OCI-LY1 (cell line): ENCODE data around the gene PCA3.

Experiments used
- H2AFZ ChIP-seq: fragments of 200-600 bp; sonication (generic), shearing (Covaris generic); 2 replicates; pipeline ENCODE4 v1.6.0; 2014; ENCODE audit warnings: antibody characterized with exemption, mild to moderate bottlenecking, low read length
- H3F3A ChIP-seq: fragments of 200-600 bp; sonication (generic), shearing (Covaris generic); 2 replicates; pipeline ENCODE4 v1.6.0; 2014; ENCODE audit warnings: mild to moderate bottlenecking, antibody characterized with exemption, low read length, moderate library complexity; ENCODE audit not compliant: insufficient read depth
- H3K27ac ChIP-seq: fragments of 200-600 bp; sonication (generic); 2 replicates; pipeline ENCODE4 v1.5.1; 2014; ENCODE audit warnings: low read length, mixed run types, mild to moderate bottlenecking, low read depth; ENCODE audit not compliant: poor library complexity, severe bottlenecking
- H3K27me3 ChIP-seq: fragments of 200-600 bp; sonication (generic); 2 replicates; pipeline ENCODE4 v1.6.0; 2014; ENCODE audit warnings: antibody characterized with exemption, mild to moderate bottlenecking, low read length, moderate library complexity; ENCODE audit not compliant: insufficient read depth
- H3K36me3 ChIP-seq: fragments of 200-600 bp; sonication (generic); 2 replicates; pipeline ENCODE4 v1.6.1; 2014; ENCODE audit warnings: mild to moderate bottlenecking, antibody characterized with exemption, low read length, moderate library complexity, mixed read lengths; ENCODE audit not compliant: insufficient read depth
- H3K4me1 ChIP-seq: fragments of 200-600 bp; sonication (generic); 2 replicates; pipeline ENCODE4 v1.5.1; 2014; ENCODE audit warnings: mild to moderate bottlenecking, low read length, moderate library complexity; ENCODE audit not compliant: insufficient read depth, severe bottlenecking
- H3K4me2 ChIP-seq: fragments of 200-600 bp; sonication (generic), shearing (Covaris generic); 2 replicates; pipeline ENCODE4 v1.6.1; 2014; ENCODE audit warnings: low read length
- H3K4me3 ChIP-seq: fragments of 200-600 bp; sonication (generic); 2 replicates; pipeline ENCODE4 v1.5.1; 2014; ENCODE audit warnings: low read length, low read depth, mild to moderate bottlenecking, mixed read lengths; ENCODE audit not compliant: poor library complexity, severe bottlenecking
- H3K79me2 ChIP-seq: fragments of 200-600 bp; shearing (Covaris generic); 2 replicates; pipeline ENCODE4 v1.6.1; 2016; ENCODE audit warnings: mixed run types, low read length, mixed read lengths; ENCODE audit not compliant: insufficient read depth
- H3K9ac ChIP-seq: fragments of 200-600 bp; sonication (generic), shearing (Covaris generic); 2 replicates; pipeline ENCODE4 v1.6.1; 2014; ENCODE audit warnings: mild to moderate bottlenecking, low read length, mixed read lengths
- H3K9me2 ChIP-seq: fragments of 200-600 bp; sonication (generic), shearing (Covaris generic); 2 replicates; pipeline ENCODE4 v1.6.1; 2014; ENCODE audit warnings: low read depth, mild to moderate bottlenecking, low read length, mixed read lengths
- H3K9me3 ChIP-seq: fragments of 200-600 bp; shearing (Covaris generic); 2 replicates; pipeline ENCODE4 v1.6.1; 2014; ENCODE audit warnings: low read length, mixed read lengths
- H4K20me1 ChIP-seq: fragments of 200-600 bp; sonication (generic), shearing (Covaris generic); 2 replicates; pipeline ENCODE4 v1.6.0; 2016; ENCODE audit warnings: mild to moderate bottlenecking, low read length; ENCODE audit not compliant: insufficient read depth
- EZH2 ChIP-seq: fragments of 200-600 bp; sonication (generic), shearing (Covaris generic); IDR thresholded peaks from 2 replicates; pipeline ENCODE4 v1.8.0; 2017; ENCODE audit warnings: borderline replicate concordance, mixed run types, mild to moderate bottlenecking, antibody characterized with exemption, low read length, moderate library complexity, mixed read lengths
- TF ChIP-seq, protein P1 (sequence below): fragments of 200-600 bp; sonication (generic), shearing (Covaris generic); IDR thresholded peaks from 2 replicates; pipeline ENCODE4 v1.5.1; 2017; ENCODE audit warnings: mild to moderate bottlenecking, antibody characterized with exemption, low read length, moderate library complexity, mixed read lengths

PCA3 gene

DNA sequence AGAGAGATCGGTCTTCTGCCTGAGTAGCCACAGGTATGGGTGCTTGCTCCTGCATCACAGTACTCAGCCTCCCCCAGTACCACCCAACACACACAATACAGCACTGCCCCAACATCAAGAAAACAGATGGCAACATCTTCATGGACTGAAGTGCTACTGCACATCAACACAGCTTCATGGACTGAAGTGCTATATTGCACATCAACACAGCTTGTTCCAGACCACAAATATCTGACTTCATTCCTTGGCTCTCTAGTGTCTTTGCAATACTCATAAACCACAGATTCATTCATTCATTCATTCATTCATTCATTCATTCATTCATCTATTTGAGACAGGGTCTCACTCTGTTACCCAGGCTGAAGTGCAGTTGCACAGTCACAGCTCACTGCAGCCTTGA is 31.1 kb upstream of the PCA3 start:
- H3K9me3 ChIP-seq = no peaks in the 10 kb centered on the region
- H3K4me2 ChIP-seq = no peak overlapping the region
- no peaks in the 10 kb centered on the region for H3K36me3 ChIP-seq
- no peak overlapping the region for H3K27ac ChIP-seq
- H3K9me2 ChIP-seq = no peaks in the 10 kb centered on the region
- H4K20me1 ChIP-seq = no peaks in the 10 kb centered on the region
- H2AFZ ChIP-seq = no peak overlapping the region
- H3K27me3 ChIP-seq = no peaks in the 10 kb centered on the region
- H3K4me3 ChIP-seq = no peak overlapping the region
- H3K79me2 ChIP-seq = no peaks in the 10 kb centered on the region
- H3K4me1 ChIP-seq = no peaks in the 10 kb centered on the region
- no peak overlapping the region for H3K9ac ChIP-seq
- TF ChIP-seq, protein P1, sequence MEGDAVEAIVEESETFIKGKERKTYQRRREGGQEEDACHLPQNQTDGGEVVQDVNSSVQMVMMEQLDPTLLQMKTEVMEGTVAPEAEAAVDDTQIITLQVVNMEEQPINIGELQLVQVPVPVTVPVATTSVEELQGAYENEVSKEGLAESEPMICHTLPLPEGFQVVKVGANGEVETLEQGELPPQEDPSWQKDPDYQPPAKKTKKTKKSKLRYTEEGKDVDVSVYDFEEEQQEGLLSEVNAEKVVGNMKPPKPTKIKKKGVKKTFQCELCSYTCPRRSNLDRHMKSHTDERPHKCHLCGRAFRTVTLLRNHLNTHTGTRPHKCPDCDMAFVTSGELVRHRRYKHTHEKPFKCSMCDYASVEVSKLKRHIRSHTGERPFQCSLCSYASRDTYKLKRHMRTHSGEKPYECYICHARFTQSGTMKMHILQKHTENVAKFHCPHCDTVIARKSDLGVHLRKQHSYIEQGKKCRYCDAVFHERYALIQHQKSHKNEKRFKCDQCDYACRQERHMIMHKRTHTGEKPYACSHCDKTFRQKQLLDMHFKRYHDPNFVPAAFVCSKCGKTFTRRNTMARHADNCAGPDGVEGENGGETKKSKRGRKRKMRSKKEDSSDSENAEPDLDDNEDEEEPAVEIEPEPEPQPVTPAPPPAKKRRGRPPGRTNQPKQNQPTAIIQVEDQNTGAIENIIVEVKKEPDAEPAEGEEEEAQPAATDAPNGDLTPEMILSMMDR = no peak
- no peak for TF ChIP-seq EZH2
- no peaks in the 10 kb centered on the region for H3F3A ChIP-seq

DNA sequence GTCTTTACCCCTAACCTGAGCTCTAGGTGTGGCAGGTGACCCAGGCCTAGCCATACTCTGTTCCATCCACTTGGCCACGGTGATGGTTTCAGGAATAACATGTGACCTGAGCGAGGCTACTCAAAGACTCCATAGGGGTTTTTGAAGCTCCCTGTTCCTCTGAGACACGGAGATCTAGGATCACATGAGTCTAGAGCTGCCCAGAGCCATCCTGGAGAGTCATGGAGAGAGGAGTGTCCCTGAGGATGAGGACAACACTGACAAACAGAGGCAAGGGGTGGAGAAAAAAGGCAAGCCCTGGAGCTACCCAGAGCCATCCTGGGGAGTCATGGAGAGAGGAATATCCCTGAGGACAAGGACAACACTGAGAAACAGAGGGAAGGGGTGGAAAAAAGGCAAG is 29.5 kb upstream of the PCA3 start:
- TF ChIP-seq EZH2 = no peak
- TF ChIP-seq, protein P1 = no peak
- Histone ChIP-seq H3F3A (no peaks in the 10 kb centered on the region), H3K4me3 (no peak overlapping the region), H3K4me2 (no peak overlapping the region), H3K4me1 (no peaks in the 10 kb centered on the region), H3K36me3 (no peaks in the 10 kb centered on the region), H3K27me3 (no peaks in the 10 kb centered on the region), H4K20me1 (no peaks in the 10 kb centered on the region), H2AFZ (no peak overlapping the region), H3K9ac (no peak overlapping the region), H3K9me2 (no peaks in the 10 kb centered on the region), H3K27ac (no peak overlapping the region), H3K79me2 (no peaks in the 10 kb centered on the region), H3K9me3 (no peaks in the 10 kb centered on the region)

DNA sequence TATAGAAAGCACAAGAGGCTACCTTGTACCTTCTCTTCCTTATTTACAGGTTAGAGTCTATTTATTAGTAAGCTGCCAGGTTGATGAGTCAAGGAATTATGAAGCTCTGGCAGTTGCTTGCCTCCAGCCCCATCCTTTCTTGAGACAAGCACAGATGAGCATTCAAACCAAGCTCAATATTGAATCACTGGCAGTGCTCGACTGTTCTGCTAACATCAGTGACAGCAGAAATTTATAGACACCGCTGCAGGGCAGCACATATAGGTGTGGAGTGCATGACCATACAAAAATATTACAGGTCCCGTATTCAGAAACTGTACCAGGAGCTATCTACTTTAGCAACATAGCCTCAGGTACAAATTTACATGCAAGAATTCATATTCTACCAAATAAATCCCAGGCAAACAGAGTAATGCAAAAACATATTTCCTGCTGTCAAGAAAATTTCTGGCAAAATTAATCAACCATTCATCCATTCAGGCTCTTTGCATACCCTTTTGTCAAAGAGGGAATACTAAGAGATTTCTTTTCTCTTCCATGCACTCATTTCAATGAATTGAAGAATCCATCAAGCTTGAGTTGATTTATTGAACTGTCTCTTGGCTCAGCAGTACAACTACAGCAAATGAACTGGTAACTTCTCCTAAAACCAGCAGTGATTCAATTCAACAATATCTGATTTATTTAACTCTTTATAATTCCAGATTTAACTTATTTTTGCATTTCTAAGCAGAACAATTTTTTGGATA is 26.9 kb upstream of the PCA3 start:
- Histone ChIP-seq H3K9ac (no peak overlapping the region), H3K4me1 (no peaks in the 10 kb centered on the region), H3K9me2 (no peaks in the 10 kb centered on the region), H3K79me2 (no peaks in the 10 kb centered on the region), H3K36me3 (no peaks in the 10 kb centered on the region), H3F3A (no peaks in the 10 kb centered on the region), H3K4me3 (no peak overlapping the region), H4K20me1 (no peaks in the 10 kb centered on the region), H3K4me2 (no peak overlapping the region), H2AFZ (no peak overlapping the region), H3K9me3 (no peaks in the 10 kb centered on the region), H3K27ac (no peak overlapping the region), H3K27me3 (no peaks in the 10 kb centered on the region)
- no peak for TF ChIP-seq EZH2
- TF ChIP-seq, protein P1 = no peak
